Measurements from ENCODE around the gene SMYD1. TPM values are rescaled to one million over a fixed set of nuclear protein-coding genes. Genes with fewer than 3 reads are reported as not detected.

SMYD1 gene
- total and polyA plus RNA-seq, 10 of the 15 experiments (the other 5 are each of a cell fraction or from before 2014, with no cell fraction given) = 0.09 TPM; not detected in 9

DNA sequence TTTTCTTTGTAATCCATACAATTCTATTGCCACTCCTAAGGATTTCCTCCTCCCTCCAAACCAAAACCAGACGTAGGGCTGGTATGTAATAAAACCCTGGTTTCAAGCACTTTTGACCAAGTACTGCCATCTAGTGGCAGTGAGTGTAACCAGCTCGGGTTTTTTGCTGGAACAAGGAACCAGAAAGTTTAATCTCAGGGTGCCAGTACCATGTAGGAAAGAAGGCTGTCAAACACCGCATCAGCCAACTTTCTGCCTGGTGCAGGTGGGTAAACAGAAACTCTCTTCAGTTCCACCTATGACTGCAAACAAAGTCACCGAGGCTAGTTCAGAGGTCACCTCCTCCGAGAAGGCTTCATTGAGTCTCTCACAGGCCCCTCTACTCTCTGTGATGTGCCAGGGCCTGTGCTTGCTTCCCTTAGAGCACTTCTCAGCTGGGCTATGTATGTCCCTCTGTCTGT is 92.4 kb downstream of the SMYD1 start:
- DNase-seq (ENCODE audit: low read depth, low spot score) = peak; percentile 4

More for the DNA sequence above, 92.4 kb downstream of the SMYD1 start:
- H3K27ac ChIP-seq (ENCODE audit: control insufficient read depth, insufficient read depth) = no peak overlapping the region
- CTCF ChIA-PET = interaction anchor here (0.7 to 5.5 kb wide), 10 partner anchors 10 to 167 kb away, joined by 3 to 163 read pairs (median 3); no protein-coding TSS in a partner anchor
- no peak overlapping the region for H3K4me3 ChIP-seq
- TF ChIP-seq RAD21 (IDR thresholded peaks at IDR 0.05; ENCODE audit: insufficient read depth, low read depth, low read length) (peak; percentile 84), SMC3 (IDR thresholded peaks at IDR 0.05; ENCODE audit: borderline replicate concordance, low read length) (peak; percentile 72), KDM1A (IDR thresholded peaks at IDR 0.05; ENCODE audit: borderline replicate concordance) (no peak), CTCF (IDR thresholded peaks at IDR 0.05 in 2 of 3, conservative IDR thresholded peaks at IDR 0.05 in 1 of 3; ENCODE audit: control insufficient read depth in 2 of 3, extremely low read depth in 1 of 3, insufficient read depth in 1 of 3, low read depth in 3 of 3, low read length in 3 of 3) (peak; percentile 73 to 83 (median 75); a peak in 5 of 6 replicates)
- no peak overlapping the region for H2AFZ ChIP-seq (ENCODE audit: control insufficient read depth, low read depth, low read length)
- no peaks in the 10 kb centered on the region for H3K27me3 ChIP-seq (replicated peaks in 1 of 2; ENCODE audit: control insufficient read depth in 2 of 2, insufficient read depth in 2 of 2, low read length in 1 of 2)
- RAD21 ChIA-PET (ENCODE audit: unreplicated experiment) = interaction anchor here (0.8 to 3.2 kb wide), 3 partner anchors 8 to 100 kb away, joined by 3 to 52 read pairs (median 7); no protein-coding TSS in a partner anchor
- SMC1A ChIA-PET (ENCODE audit: uncharacterized antibody, unreplicated experiment) = interaction anchor here (0.6 to 2.7 kb wide), 3 partner anchors 63 to 100 kb away, joined by 3 to 29 read pairs (median 4); no protein-coding TSS in a partner anchor
- no peaks in the 10 kb centered on the region for H3K9me3 ChIP-seq (replicated peaks; ENCODE audit: control insufficient read depth, insufficient read depth, low read length)
- peak; percentile 78 for FAIRE-seq
- no peak overlapping the region for H3K9ac ChIP-seq (ENCODE audit: control insufficient read depth, insufficient read depth, low read length)
- H3K79me2 ChIP-seq (ENCODE audit: control insufficient read depth, insufficient read depth, low read length) = no peaks in the 10 kb centered on the region
- 31% methylated on average over 5 of the region's 5 CpGs for WGBS (ENCODE audit: insufficient coverage, insufficient replicate concordance, low lambda C conversion rate, missing lambda C conversion rate)
- no peaks in the 10 kb centered on the region for H3K36me3 ChIP-seq (ENCODE audit: control insufficient read depth in 2 of 2, insufficient read depth in 2 of 2, low read length in 1 of 2)
- intact Hi-C loops (cut with micrococcal nuclease; ENCODE audit: unreplicated experiment) = loop anchor here (1.0 kb wide), 1 partner anchor 100 kb away; no protein-coding TSS in a partner anchor
- POLR2A ChIA-PET = interaction anchor here (1.0 kb wide), 1 partner anchor 99 kb away, joined by 3 read pairs; no protein-coding TSS in a partner anchor
- no peaks in the 10 kb centered on the region for H3K4me1 ChIP-seq (ENCODE audit: control insufficient read depth, insufficient read depth, low read length)
- H3K4me2 ChIP-seq (ENCODE audit: control insufficient read depth, insufficient read depth) = no peak overlapping the region
- in situ Hi-C loops (cut with MboI) = loop anchor here (5.0 kb wide), 1 partner anchor 98 kb away; no protein-coding TSS in a partner anchor
- no TSS peak for BruUV-seq (replicated peaks)
- H4K20me1 ChIP-seq (ENCODE audit: control insufficient read depth, insufficient read depth) = no peaks in the 10 kb centered on the region
- peak; percentile 79 for ATAC-seq

All from GM12878 (cell line).